Ascending aorta (tissue), 2 donors: ENCODE measurements around the gene BATF. TPM values are rescaled to one million over a fixed set of nuclear protein-coding genes. Genes with fewer than 3 reads are reported as not detected.

ENCODE experiments used
- DNase-seq, 2 donors: peaks; one replicate each; pipeline ENCODE4 v3.0.0-alpha.2; 2019; ENCODE audit warnings: low spot score in 2 of 2
- H3K27ac ChIP-seq, 2 donors: fragments of 200-600 bp; sonication (generic); one replicate each; pipeline ENCODE4 v1.5.1; 2016 to 2017; ENCODE audit warnings: mild to moderate bottlenecking in 1 of 2
- H3K27me3 ChIP-seq: fragments of 200-600 bp; sonication (generic); one replicate; pipeline ENCODE4 v1.5.1; 2017
- H3K36me3 ChIP-seq, 2 donors: fragments of 200-600 bp; sonication (generic); one replicate each; pipeline ENCODE4 v1.5.1; 2016
- H3K4me1 ChIP-seq, 2 donors: fragments of 200-600 bp; sonication (generic); one replicate each; pipeline ENCODE4 v1.5.1; 2016 to 2017; ENCODE audit warnings: mild to moderate bottlenecking in 1 of 2
- H3K4me3 ChIP-seq, 2 donors: fragments of 200-600 bp; sonication (generic); one replicate each; pipeline ENCODE4 v1.5.1; 2016 to 2017; ENCODE audit warnings: mild to moderate bottlenecking in 1 of 2
- H3K9me3 ChIP-seq, 2 donors: fragments of 200-600 bp; sonication (generic); one replicate each; pipeline ENCODE4 v1.5.1; 2016
- intact Hi-C: fragments of 100-400 bp; cut with DNase I; formaldehyde crosslinking; loops from one replicate; pipeline ENCODE4 v1.15.1; 2023
- total RNA-seq: library from RNA; depleted of rRNA; stranded (reverse); fragments of >200 nt; gene quantifications from one replicate; pipeline ENCODE4 v1.1.0, GENCODE V29; 2016
- TF ChIP-seq, protein P1 (sequence below), 3 experiments: fragments of 200-600 bp in 2 of 3; fragments of 450-650 bp in 1 of 3; sonication (generic) in 2 of 3; IDR thresholded peaks; one replicate each; pipeline ENCODE4 v1.5.1; 2016 to 2019; ENCODE audit warnings: antibody characterized with exemption in 3 of 3, mild to moderate bottlenecking in 1 of 3, moderate library complexity in 1 of 3

BATF gene
- total RNA-seq, 1 donor from 2014 or later: not detected

DNA sequence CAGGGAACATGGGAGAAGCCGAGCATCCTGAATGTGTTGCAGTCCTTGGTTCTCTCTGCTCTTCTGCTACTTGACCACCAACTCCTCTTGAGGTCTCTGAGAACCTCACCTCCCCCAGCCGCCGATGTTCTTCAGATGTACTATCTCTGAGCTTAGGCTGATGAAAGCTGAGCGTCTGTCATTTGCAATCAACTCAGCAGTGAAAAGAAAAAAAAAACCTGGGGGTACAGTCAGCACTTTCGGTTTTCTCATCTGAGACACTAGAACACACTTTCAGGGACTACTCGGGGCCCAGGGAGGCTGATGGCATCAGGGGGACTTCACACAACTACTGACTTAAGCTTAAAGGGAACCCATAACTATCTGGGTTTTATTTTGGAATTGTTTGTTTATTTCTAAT lies 46.5 kb downstream of the BATF start:
- no peaks in the 10 kb centered on the region for H3K9me3 ChIP-seq
- no peaks in the 10 kb centered on the region for H3K36me3 ChIP-seq
- no peaks in the 10 kb centered on the region for H3K4me1 ChIP-seq
- DNase-seq: no peak
- no peaks in the 10 kb centered on the region for H3K27me3 ChIP-seq
- H3K4me3 ChIP-seq: no peak overlapping the region
- TF ChIP-seq, protein P1, sequence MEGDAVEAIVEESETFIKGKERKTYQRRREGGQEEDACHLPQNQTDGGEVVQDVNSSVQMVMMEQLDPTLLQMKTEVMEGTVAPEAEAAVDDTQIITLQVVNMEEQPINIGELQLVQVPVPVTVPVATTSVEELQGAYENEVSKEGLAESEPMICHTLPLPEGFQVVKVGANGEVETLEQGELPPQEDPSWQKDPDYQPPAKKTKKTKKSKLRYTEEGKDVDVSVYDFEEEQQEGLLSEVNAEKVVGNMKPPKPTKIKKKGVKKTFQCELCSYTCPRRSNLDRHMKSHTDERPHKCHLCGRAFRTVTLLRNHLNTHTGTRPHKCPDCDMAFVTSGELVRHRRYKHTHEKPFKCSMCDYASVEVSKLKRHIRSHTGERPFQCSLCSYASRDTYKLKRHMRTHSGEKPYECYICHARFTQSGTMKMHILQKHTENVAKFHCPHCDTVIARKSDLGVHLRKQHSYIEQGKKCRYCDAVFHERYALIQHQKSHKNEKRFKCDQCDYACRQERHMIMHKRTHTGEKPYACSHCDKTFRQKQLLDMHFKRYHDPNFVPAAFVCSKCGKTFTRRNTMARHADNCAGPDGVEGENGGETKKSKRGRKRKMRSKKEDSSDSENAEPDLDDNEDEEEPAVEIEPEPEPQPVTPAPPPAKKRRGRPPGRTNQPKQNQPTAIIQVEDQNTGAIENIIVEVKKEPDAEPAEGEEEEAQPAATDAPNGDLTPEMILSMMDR (IDR thresholded peaks at IDR 0.05): no peak
- intact Hi-C loops: no loop called here
- H3K27ac ChIP-seq: no peak overlapping the region

DNA sequence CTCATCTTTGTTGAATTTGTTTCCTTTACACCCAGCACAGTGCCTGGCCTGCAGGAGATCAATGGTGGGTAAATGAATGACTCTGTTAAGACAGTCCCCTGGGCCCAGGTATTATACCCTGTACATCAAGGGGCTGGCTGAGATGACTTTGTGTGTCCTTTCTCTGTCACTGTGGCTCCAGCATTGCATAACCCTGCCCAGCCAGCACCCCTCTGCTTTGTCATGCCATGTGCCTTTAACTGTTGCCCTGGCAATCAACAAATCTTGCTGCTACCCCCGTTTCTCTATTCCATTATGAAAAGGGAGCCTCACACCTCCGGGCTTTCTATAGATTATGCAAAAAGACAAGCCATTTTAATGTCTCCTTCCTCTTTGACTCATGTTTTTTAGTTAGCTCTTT lies 48.5 kb downstream of the BATF start:
- Histone ChIP-seq H3K36me3 (no peaks in the 10 kb centered on the region), H3K4me3 (no peak overlapping the region), H3K4me1 (no peaks in the 10 kb centered on the region), H3K9me3 (no peaks in the 10 kb centered on the region), H3K27me3 (no peaks in the 10 kb centered on the region), H3K27ac (no peak overlapping the region)
- no peak for DNase-seq
- TF ChIP-seq, protein P1 (IDR thresholded peaks at IDR 0.05): no peak
- intact Hi-C loops: no loop called here

DNA sequence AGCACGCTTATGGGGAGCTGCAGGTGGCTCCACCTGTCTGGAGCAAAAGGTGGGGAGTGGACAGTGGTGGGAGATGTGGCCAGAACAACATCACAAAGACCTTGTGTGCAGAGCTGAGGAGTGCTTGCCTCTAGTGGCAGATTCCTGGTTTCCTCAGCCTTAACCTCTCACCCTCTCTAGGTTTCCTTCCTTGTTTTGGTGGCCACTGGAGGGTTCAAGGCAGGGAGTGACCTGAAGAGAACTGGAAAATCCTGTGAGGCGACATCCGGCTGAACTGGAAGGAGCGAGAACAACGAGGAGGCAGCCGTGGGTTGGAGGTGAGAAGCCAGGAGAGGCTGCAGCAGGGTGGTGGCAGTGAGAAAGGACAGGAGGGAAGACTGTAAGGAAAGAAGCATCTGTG lies 49.8 kb downstream of the BATF start:
- Histone ChIP-seq H3K4me1 (no peaks in the 10 kb centered on the region), H3K9me3 (no peaks in the 10 kb centered on the region), H3K36me3 (no peaks in the 10 kb centered on the region), H3K4me3 (no peak overlapping the region), H3K27me3 (no peaks in the 10 kb centered on the region), H3K27ac (no peak overlapping the region)
- DNase-seq: no peak
- TF ChIP-seq, protein P1 (IDR thresholded peaks at IDR 0.05): no peak
- intact Hi-C loops: no loop called here

DNA sequence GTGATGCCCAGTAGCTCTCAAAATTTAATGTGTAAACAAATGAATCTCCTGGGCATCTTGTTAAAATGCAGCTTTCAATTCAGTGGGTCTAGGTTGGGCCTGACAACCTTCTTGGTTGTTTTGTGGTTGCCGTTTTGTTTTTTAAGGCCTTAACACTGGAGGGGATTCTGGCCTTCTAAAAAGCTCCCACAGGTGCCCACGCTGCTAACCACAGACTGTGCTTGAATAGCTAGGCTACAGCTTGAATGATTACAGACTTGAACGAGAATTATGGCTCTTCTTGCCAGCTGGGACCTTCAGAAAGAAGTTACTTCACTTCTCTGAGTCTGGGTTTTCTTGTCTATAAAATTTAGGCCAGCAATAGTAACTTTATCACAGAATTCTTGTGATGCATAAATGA lies 54.8 kb downstream of the BATF start:
- H3K4me1 ChIP-seq: peaks cover 6 to 11% of the 10 kb centered on the region in 2 donors
- no peaks in the 10 kb centered on the region for H3K9me3 ChIP-seq
- no peak for DNase-seq
- no peaks in the 10 kb centered on the region for H3K36me3 ChIP-seq
- TF ChIP-seq, protein P1 (IDR thresholded peaks at IDR 0.05): no peak
- H3K27me3 ChIP-seq: no peaks in the 10 kb centered on the region
- H3K4me3 ChIP-seq: no peak overlapping the region
- H3K27ac ChIP-seq: no peak overlapping the region
- intact Hi-C loops: no loop called here

DNA sequence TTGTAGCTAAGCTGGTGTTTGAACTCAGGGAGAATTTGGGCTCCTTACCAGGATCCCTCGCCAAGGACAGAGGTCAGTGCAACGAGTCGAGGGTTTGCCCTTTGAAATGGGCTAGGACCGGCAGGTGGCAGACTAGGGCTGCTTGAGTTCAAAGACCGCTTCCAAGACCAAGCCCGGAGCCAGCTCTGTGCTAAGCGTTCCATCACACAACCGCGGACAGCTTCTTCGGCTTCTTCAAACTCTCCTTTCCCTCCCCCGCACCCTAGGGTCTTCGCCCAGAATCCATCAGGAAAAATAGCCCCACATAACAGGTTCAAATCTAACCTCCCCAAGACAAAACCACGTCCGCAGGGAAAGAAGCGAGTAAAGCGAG lies 55.4 kb downstream of the BATF start:
- peak; percentile 47 to 92 for DNase-seq
- peak overlapping the region; percentile 73 to 76 for H3K27ac ChIP-seq
- intact Hi-C loops: loop anchor here (1.0 to 2.0 kb wide), 2 partner anchors 77 to 405 kb away; no protein-coding TSS in a partner anchor
- peaks cover 6 to 11% of the 10 kb centered on the region in 2 donors for H3K4me1 ChIP-seq
- H3K27me3 ChIP-seq: no peaks in the 10 kb centered on the region
- no peaks in the 10 kb centered on the region for H3K36me3 ChIP-seq
- H3K4me3 ChIP-seq: peak overlapping the region; percentile 65 to 74
- TF ChIP-seq, protein P1 (IDR thresholded peaks at IDR 0.05): peak; percentile 69 to 81 (median 77)
- no peaks in the 10 kb centered on the region for H3K9me3 ChIP-seq
